ENCODE measurements around the gene TMEM245. TPM values are rescaled to one million over a fixed set of nuclear protein-coding genes. Genes with fewer than 3 reads are reported as not detected.
"Not testable (repeated sequence)": the region's sequence is repeated elsewhere in the genome, so short reads cannot be mapped to it uniquely, and the experiment has no call there.

TMEM245 gene
- total RNA-seq, 1 experiment from 2014 or later: 20.5 TPM

DNA sequence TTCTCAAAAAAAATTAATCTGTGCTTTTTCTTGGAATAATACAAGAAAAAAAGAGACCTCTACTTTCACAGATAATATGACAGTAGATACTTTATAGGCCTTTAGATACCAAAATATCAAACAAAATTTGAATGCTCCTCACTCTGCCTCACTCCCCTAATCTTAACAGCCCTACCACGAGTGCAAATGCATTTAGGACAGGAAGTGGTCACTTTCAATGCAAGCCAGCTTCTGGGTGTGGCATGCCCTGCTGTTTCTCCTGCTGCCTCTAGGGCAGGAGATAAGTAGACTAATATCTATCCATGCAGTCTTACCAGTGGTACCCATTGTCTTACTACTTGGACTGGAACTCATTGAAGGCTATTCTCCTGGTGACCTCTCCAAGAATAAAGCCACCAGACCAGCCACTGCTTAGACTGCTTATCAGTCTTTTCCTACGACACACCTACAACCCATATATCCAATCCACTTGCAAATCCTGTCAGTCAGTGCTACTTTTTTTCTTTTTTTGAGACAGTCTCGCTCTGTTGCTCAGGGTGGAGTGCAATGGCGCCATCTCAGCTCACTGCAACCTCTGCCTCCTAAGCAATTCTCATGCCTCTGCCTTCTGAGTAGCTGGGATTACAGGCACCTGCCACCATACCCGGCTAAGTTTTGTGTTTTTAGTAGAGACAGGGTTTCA is 24.3 kb upstream of the TMEM245 start:
- DNase-seq: peak; percentile 65
- no peak overlapping the region for H3K4me3 ChIP-seq
- H3K36me3 ChIP-seq: no peaks in the 10 kb centered on the region
- H3K9me3 ChIP-seq: no peaks in the 10 kb centered on the region
- H3K27me3 ChIP-seq: no peaks in the 10 kb centered on the region

DNA sequence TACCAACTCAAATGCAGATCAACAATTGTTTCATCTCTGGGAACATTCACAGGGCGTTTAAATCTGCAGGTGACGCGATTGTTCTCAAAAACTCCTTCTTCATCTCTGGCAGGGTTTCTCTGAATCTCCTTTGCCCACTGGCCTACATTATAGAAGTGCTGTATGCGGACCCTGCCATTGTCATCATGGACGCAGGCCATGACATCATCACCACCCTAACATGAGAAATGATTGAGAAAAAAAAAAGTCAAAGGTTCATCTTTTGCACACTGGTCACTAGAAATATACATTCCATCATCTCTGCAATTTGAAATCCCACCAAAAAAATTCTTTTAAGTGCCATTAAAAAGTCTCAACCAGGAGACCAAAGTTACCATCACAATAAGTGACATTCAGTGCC is 21.6 kb upstream of the TMEM245 start:
- Histone ChIP-seq H3K36me3 (no peaks in the 10 kb centered on the region), H3K9me3 (no peaks in the 10 kb centered on the region), H3K27me3 (no peaks in the 10 kb centered on the region), H3K4me3 (no peak overlapping the region)
- DNase-seq: no peak

DNA sequence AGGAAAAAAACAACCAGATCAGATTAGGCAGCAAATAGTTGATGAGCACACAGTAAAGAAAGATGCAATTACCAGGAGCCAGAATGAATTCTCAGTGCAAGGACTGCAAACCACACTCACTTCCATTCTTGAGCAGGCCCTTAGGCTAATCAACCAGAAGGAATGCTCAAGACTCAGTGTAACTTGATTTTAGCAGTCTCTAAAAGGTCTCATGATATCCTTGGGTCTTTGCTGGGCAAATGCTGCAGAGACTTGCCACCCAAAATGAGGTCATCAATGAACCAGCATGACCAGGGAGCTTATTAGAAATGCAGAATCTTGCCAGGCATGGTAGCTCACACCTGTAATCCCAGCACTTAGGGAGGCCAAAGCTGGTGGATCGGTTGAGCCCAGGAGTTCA is 20.1 kb upstream of the TMEM245 start:
- Histone ChIP-seq H3K36me3 (no peaks in the 10 kb centered on the region), H3K9me3 (no peaks in the 10 kb centered on the region), H3K4me3 (no peak overlapping the region), H3K27me3 (no peaks in the 10 kb centered on the region)
- no peak for DNase-seq

DNA sequence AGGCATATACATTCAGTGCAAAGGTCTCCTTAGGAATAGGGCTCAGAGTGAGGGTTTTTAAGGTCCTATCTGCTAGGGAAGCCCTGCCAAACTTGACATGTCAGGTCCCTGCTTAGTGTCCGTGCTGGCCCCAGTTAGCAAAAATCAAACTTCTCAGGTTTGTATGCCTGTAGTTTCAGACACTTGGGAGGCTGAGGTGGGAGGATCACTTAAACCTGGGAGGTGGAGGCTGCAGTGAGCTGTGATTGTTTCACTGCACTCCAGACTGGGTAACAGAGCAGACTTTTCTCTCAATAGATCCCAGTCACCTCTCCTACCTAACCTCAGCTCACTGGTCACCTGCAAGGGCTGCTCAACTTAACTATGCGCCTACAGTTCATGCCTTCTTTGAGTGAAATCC is 18.7 kb upstream of the TMEM245 start:
- Histone ChIP-seq H3K27me3 (no peaks in the 10 kb centered on the region), H3K9me3 (no peaks in the 10 kb centered on the region), H3K4me3 (no peak overlapping the region), H3K36me3 (no peaks in the 10 kb centered on the region)
- no peak for DNase-seq

DNA sequence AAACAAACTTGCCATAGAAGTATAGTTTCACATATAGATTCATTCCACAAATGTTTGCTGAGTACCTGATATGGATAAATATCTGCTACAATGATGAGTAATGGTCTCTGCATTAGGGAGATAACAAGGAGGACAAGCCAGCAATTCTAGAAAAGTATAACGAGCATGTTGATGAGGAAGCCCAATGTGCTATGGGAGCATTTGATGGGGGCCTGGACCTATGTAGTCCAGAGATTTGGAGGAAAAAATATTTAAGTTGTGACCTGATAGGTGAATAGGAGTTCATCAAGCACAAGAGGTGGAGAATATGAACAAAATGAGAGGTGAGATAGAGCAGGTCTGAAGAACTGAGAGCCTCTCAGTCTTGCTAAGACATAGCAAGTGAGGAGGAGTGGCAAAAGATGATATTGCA is 14.4 kb upstream of the TMEM245 start:
- Histone ChIP-seq H3K27me3 (peaks cover 2% of the 10 kb centered on the region; the same call in 1 of the 2 replicates), H3K9me3 (no peaks in the 10 kb centered on the region), H3K36me3 (no peaks in the 10 kb centered on the region), H3K4me3 (no peak overlapping the region)
- no peak for DNase-seq

DNA sequence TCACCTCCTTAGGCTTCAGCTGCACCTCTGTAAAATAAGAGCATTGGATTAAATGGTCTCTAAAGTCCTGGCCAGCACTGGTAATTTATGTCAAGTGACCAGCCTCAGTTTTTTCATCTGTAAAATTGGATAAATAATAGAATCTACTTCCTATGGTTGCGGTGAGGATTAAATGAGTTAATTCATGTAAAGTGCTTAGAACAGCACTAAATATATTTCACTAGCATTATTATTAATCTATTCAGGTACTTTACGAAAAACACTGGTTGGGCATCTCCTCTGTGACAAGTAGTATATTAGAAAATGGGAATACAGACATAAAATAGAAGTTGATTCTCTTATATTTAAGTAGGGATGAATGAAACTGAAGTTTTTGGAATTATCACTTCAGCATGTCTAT is 13.8 kb upstream of the TMEM245 start:
- H3K36me3 ChIP-seq: no peaks in the 10 kb centered on the region
- H3K4me3 ChIP-seq: no peak overlapping the region
- DNase-seq: no peak
- H3K27me3 ChIP-seq: peaks cover 2% of the 10 kb centered on the region; the same call in 1 of the 2 replicates
- H3K9me3 ChIP-seq: no peaks in the 10 kb centered on the region

DNA sequence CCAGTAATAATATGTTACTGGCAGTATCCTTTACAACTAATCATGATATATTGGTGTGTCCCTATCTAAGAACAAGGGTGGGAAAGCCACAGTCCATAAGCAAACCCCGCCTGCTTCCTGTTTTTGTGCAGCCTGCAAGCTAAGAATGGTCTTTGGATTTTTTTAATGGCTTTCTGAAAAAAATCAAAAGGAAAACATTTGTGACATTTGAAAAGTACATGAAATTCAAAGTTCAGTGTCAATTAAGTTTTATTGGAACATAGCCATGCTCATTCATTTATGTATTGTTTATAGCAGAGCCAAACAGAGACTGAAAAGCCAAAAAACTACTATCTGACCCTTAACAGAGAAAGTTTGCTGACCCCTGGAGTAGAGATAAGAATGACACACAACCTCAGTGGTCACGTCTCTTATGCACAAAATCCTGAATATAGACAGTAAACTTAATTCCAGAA is 12.8 kb upstream of the TMEM245 start:
- H3K9me3 ChIP-seq: no peaks in the 10 kb centered on the region
- no peaks in the 10 kb centered on the region for H3K36me3 ChIP-seq
- DNase-seq: no peak
- H3K4me3 ChIP-seq: no peak overlapping the region
- peaks cover 2% of the 10 kb centered on the region; the same call in 1 of the 2 replicates for H3K27me3 ChIP-seq

DNA sequence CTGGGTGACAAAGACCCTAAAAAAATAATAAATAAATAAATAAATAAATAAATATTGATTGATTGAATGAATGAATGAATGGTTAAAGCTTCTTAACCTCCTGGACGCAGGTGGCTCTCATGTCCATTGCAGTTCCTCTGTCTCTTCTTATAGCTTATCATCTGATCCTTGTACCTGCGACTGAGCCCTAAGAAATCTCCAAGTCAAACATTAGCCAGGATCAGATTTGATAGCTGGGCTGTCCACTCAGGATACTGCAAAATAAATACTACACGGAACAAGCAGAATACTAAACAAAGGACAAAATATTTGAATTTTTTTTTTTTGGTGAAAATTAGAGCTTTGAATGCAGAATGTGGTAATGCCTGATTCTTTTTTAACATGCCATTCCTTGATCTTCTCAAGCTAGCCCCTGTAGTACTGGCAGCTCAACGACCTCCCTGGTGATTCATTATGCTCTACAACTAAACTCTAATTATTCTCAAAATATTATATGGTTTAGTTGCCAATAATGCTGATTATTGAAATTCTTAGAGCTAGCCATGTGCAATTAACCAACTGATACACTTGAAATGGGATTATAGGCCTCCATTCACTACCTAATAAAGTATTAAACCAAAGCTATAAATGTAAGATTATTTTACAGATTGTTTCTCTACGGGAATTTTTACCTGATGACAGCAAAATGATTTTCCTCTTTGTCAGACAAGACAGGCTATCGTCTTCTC is 9.9 kb upstream of the TMEM245 start:
- DNase-seq: no peak
- no peaks in the 10 kb centered on the region for H3K9me3 ChIP-seq
- H3K36me3 ChIP-seq: no peaks in the 10 kb centered on the region
- peaks cover 2% of the 10 kb centered on the region; the same call in 1 of the 2 replicates for H3K27me3 ChIP-seq
- no peak overlapping the region for H3K4me3 ChIP-seq

DNA sequence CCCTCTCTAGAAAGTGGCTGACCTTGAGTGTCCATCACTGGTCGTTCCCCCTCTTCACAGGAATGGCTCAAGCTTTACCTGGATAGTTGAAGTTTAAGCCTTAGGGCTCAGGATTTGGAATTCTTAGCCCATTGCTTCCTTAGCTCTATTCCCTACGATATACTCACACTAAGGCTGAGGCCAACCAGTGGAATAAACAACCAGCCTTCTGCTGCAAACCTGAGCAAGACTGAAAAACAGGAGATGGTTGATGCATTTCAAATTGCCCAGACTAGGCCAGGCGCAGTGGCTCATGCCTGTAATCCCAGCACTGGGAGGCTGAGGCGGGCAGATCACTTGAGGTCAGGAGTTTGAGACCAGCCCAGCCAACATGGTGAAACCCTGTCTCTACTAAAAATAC is 6.9 kb upstream of the TMEM245 start:
- not testable (repeated sequence) for H3K9me3 ChIP-seq, H3K4me3 ChIP-seq, DNase-seq, H3K27me3 ChIP-seq, H3K36me3 ChIP-seq

DNA sequence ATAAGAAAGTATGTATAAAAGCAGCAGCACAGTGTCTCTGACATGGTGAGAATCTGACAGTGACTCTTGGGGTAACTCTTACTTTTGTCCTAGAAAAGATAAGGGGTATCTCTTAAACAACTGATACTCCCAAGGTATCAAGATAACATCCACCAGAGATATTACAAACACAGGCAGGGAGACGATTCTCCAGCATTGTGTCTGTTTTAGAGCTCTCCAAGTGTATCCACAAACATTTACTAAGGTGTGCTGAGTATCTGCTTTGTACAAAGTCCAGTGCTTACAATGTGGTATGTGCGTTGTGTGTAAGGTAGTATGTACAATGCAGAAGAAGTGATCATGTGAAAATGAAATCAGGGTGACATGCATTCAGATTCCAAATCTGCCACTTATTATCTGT is 4.4 kb upstream of the TMEM245 start:
- H3K27me3 ChIP-seq: no peaks in the 10 kb centered on the region
- DNase-seq: no peak
- H3K9me3 ChIP-seq: no peaks in the 10 kb centered on the region
- no peaks in the 10 kb centered on the region for H3K36me3 ChIP-seq
- no peak overlapping the region for H3K4me3 ChIP-seq

DNA sequence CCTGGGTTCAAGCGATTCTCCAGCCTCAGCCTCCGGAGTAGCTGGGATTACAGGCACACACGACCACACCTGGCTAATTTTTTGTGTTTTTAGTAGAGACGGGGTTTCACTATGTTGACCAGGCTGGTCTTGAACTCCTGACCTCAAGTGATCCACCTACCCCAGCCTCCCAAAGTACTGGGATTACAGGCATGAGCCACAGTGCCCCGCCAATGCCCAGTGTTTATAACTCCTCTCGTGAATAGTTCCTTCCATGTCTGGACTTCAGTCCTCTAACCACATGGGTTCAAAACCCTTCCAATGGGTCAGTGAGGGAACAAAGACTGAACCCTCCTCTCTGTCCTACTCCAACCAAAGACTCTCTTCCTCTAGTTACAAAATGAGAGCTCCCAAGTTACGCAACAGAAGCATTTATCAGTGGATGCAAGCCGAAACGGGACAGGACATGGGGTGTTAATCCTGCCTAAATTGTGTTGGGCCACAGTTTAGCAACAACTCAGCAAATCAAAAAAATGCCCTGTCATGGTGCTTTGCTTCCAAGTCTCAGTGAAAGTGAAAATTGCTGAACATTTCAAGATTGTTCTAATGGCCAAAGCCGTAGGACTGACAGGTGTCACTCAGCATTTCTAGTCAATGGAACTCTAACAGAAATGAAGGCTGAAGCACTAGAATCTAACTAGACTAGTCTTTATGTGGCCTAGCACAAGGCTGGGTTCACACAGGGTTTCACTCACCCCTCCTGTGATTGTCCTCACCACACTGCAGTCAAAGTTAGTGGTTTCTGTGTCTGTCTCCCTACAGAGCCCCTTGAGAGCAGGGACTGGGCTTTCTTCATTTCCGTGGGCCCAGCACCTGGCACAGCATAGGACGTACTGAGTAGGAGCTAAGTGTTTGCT is 3.2 kb upstream of the TMEM245 start:
- Histone ChIP-seq H3K36me3 (no peaks in the 10 kb centered on the region), H3K9me3 (no peaks in the 10 kb centered on the region), H3K27me3 (no peaks in the 10 kb centered on the region), H3K4me3 (no peak overlapping the region)
- DNase-seq: no peak

DNA sequence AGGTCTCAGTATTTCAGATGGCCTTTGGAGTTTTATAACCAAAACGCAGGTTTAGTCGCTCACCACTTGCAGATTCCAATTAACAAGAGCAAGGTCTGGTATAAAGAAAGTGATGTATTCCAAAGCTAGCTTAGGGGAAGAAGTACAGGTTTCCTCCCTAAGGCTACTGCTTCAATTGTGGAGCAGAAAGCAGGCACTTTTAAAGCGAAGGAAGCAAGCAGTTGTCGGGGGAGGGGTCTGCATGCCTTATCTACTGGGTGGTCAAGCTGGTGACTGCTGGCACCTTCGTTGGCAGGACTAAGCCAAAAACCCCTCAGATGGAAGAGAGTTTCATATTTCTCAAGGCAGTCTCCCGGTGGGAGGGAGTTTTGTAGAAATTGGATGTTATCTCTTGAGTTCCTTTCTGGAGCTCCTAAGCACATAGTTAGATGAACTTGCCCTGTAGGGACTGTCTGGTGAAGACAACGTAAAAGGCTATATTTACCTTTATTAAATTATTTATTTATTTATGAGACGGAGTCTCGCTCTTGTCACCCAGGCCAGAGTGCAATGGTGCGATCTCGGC is 1.6 kb upstream of the TMEM245 start:
- Histone ChIP-seq H3K9me3 (no peaks in the 10 kb centered on the region), H3K36me3 (no peaks in the 10 kb centered on the region), H3K27me3 (no peaks in the 10 kb centered on the region), H3K4me3 (no peak overlapping the region)
- no peak for DNase-seq

DNA sequence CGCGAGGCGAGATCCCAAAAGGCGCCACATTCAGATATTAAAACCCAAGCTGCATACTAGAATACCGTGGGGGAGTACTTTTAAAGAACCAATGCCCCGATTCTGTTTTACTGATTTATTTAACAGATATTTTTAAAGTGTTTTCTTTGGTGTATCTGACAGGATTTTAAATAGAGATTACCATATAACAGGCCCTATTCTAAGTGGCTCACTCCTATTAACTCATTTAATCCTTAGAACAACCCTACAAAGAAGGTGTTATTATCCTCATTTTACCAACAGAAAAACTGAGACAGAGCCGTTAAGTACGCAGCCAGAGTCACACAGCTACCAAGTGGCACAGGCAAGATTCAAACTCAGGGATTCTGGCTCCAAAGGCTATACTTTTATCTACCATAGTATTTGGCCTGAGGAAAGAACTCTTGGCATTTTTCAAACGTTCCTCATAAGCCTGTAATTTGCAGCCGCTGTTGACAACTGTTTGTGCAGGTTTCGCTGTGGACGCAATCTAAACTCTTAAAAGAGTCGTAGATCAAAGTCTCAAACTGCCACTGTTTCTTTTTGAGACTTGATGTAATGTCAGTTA is 550 bp upstream of the TMEM245 start:
- H3K4me3 ChIP-seq: peak overlapping the region; percentile 80
- DNase-seq: no peak
- no peaks in the 10 kb centered on the region for H3K9me3 ChIP-seq
- H3K27me3 ChIP-seq: no peaks in the 10 kb centered on the region
- no peaks in the 10 kb centered on the region for H3K36me3 ChIP-seq

DNA sequence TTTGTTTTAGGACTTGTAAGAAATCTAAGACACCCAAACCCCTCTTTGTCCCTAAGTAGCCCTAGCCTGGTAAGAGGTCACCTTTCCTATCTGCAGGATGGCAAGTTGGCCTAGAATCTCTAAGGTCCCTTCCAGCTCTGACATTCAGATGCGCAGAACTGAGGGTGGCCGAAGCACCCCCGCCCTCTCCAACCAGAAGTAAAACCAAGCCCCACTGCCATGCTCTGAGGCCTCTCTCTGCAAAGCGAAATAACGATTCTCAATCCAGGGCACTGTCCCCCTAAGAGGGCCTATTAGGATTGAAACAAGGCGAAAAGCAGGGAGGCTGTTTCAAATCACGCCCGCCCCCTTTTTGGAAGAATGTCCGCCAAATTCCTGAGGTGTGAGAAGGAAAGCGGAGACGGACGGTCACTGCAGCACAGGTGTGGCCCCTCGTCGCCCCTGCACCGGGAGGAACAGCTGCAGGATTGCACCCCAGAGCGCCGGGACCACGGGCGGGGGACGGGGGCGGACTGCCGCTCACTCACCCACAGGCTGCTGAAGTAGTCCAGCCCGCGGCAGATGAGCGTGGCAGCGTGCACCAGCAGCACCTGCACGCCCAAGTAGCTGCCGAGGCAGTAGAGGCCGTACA is 824 bp downstream of the TMEM245 start:
- no peak for DNase-seq
- H3K27me3 ChIP-seq: no peaks in the 10 kb centered on the region
- no peaks in the 10 kb centered on the region for H3K36me3 ChIP-seq
- no peaks in the 10 kb centered on the region for H3K9me3 ChIP-seq
- peak overlapping the region; percentile 80 for H3K4me3 ChIP-seq

DNA sequence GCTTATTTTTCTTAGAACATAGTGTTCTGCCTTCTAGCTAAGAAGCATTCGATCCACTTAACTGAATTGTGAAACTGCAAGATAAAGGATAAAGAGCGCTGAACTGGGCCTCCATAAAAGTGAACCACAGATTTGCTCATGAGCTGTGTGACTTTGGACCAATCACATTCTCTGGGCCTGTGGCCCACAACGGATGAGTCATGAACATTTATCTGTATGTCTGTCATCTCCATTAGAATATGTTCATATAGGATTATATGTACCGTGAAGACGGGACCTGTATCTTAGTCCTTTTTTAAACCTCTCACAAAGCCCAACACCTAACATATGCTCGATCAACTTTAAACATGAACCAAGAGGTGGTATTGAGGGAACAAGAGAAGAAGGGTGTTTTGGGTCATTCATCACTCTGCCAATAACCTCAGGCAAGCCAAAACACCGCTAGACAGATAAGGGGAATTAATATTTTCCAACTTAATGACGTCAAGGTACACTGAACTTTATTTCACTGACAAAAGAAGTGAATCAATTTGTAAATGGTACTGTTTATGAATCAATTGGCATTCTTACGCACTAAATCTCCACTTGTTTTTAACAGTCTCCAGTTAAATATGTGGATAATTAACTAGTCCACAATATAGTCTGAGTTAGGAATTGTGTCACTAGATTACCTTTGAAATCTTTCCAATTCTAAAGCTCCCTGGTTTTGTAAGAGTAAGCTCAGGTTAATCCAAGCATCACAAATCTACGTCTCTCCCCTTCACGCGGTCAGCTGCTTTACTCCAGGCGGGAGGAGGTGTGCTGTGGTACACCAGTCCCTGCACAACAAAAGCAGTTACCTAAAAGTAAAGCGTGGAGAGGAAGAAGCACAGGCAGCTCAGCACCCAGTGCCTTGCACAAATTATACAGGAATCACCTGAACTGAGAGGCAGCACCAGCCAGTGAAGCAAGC is 1.6 kb downstream of the TMEM245 start:
- Histone ChIP-seq H3K9me3 (no peaks in the 10 kb centered on the region), H3K27me3 (no peaks in the 10 kb centered on the region), H3K4me3 (peak overlapping the region; percentile 80), H3K36me3 (no peaks in the 10 kb centered on the region)
- peak; percentile 68 for DNase-seq

Measured in MG63 (cell line).